A549 (cell line): Measurements from ENCODE around the gene CREB1.

Experiments used
- CEBPB ChIP-seq, 2 experiments: fragments of >200 bp in 1 of 2; sonication (Bioruptor Twin) in 1 of 2; formaldehyde crosslinking in 1 of 2; IDR thresholded peaks; 2 replicates each; pipeline ENCODE4 v1.6.1; 2012 to 2016
- CHD2 ChIP-seq: fragments of 150-350 bp; IDR thresholded peaks from 2 replicates; pipeline ENCODE4 v1.6.1; 2014; ENCODE audit warnings: low read length; ENCODE audit not compliant: partially characterized antibody
- CTCF ChIP-seq: fragments of >200 bp; sonication (Bioruptor Twin); formaldehyde crosslinking; IDR thresholded peaks from 3 replicates; pipeline ENCODE4 v1.5.1; 2016
- HDAC2 ChIP-seq: fragments of 200-600 bp; sonication (generic); IDR thresholded peaks from 2 replicates; pipeline ENCODE4 v1.6.1; 2016
- KDM5A ChIP-seq: fragments of 200-600 bp; sonication (generic); IDR thresholded peaks from 2 replicates; pipeline ENCODE4 v1.6.1; 2016; ENCODE audit warnings: antibody characterized with exemption, mild to moderate bottlenecking
- MAFK ChIP-seq: fragments of 450-650 bp; IDR thresholded peaks from 2 replicates; pipeline ENCODE4 v1.6.1; 2014; ENCODE audit not compliant: partially characterized antibody
- MAX ChIP-seq: IDR thresholded peaks from 2 replicates; pipeline ENCODE4 v1.6.1; 2012
- MYC ChIP-seq: IDR thresholded peaks from 2 replicates; pipeline ENCODE4 v1.6.1; 2012; ENCODE audit warnings: mild to moderate bottlenecking, inconsistent platforms, low read length, improper control_type of control experiment, borderline replicate concordance
- PBX3 ChIP-seq: IDR thresholded peaks from 2 replicates; pipeline ENCODE4 v1.6.1; 2012
- ZNF302 ChIP-seq: fragments of 250-450 bp; sonication (Bioruptor Pico); IDR thresholded peaks from 2 replicates; pipeline ENCODE4 v1.9.0; 2021; ENCODE audit warnings: inconsistent platforms, mild to moderate bottlenecking, moderate library complexity

- no peak for TF ChIP-seq MAX
- TF ChIP-seq CEBPB (IDR thresholded peaks at IDR 0.05): no peak
- no peak for TF ChIP-seq CHD2
- TF ChIP-seq ZNF302 (CRISPR knock-in tag): no peak
- TF ChIP-seq HDAC2: no peak
- no peak for TF ChIP-seq KDM5A
- no peak for TF ChIP-seq CTCF
- TF ChIP-seq MAFK: no peak
- no peak for TF ChIP-seq MYC
- TF ChIP-seq PBX3: no peak
Measured at GRCh38 chr2:207482630-207483029, 47.1 kb upstream of the CREB1 start.
